Activated naive CD4-positive, alpha-beta T cell (primary cell): ENCODE data around the gene G3BP2.
A peak's percentile ranks its signal among the peaks of the same experiment; 100 is the strongest.
"Not testable (repeated sequence)": the region's sequence is repeated elsewhere in the genome, so short reads cannot be mapped to it uniquely, and the experiment has no call there.

Experiments used
- DNase-seq, 4 experiments: peaks; one replicate each; lab custom pipeline; 2025; lab: John Stamatoyannopoulos, UW

G3BP2 gene

DNA sequence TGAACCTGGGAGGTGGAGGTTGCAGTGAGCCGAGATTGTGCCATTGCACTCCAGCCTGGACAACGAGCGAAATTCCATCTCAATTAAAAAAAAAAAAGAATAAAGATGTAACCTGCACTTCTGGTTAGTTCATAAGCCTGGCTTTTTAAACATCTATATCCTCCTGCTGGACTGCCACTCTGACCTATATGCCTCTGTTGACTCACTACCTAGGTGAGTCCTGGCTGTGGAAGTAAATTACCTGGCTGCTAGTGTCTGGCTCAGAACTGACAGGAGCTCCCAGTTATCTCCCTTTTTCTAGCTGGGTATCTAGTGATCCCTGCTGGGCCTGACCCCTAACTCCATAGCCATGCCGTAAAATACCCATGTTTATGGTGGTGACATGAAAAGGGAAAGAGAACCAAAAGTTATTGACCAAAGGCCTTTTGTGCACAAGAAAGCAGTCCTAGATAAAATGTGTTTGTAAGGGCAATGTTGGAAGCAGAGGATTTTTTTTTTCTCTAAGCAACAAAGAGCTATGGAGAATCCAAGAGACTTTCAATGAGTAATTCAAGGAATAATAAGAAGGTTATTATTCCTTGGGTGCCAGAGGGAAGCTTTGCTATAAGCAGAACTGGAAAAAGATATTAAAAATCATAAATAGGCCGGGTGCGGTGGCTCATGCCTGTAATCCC is 10.4 kb upstream of the G3BP2 start:
- no peak for DNase-seq

DNA sequence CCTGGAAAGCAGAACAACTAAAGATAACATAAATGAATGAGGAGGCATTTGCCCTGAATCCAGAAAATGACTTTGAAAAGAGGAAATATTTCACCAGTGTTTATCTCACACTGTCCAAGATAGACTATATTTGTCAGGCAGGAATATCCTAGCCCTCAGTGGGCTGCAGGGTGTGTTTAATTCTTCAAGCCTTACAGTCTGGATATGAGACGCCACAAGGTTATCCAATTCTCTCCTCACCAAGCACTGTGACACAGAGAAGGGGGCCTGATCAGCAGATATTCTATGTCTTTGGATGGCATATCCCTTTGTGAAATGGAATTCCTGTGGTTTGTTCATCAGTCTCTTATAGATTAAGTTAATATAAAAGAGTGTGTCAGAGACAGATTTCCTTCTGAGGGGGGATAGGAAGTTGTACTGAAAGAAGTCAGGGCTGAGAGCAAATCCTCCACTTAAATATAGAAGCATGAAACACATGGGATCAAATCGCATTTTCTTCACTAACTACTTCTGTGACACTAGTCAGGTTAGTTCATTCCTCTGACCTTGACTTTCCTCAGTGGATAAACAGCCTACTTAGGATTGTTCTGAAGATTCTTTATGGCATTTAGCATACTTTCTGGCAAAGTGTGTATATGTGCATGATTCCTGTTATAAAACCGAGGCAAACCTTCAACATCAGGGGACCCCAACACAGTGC is 6.8 kb upstream of the G3BP2 start:
- no peak for DNase-seq

DNA sequence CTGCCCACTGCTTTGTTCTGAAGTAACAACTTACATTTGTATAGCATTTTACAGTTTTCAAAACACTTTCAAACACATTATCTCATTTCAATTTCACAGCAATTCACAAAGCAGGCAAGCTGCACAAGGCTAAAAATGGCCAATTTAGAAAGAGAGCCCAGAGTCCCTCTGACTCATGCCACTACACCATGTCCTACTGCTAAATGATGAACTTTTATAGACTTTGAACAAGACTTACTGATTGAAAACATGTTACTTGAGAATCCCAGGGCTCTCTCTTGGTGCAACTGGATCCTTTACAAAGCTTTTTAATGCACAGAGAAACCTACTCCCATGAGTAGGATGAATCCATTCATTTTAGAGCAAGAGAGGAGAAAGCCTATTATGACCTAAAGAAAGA is 5.8 kb upstream of the G3BP2 start:
- DNase-seq: no peak

DNA sequence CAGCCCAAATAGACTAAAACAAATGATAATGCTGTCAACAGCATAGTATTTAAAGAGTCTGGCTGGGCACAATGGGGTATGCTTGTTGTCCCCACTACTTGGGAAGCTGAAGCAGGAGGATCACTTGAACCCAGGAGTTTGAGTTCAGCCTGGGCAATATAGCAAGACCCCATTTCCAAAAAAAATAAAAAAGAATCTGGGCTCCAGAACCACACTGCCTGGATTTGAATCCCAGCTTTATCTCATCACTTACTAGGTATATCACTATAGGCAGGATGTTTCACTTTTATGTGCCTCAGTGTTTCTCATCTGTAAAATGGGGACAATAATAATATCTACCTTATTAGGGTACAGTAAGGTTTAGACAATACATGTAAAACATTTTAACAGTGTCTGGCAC is 5.3 kb upstream of the G3BP2 start:
- DNase-seq: no peak

DNA sequence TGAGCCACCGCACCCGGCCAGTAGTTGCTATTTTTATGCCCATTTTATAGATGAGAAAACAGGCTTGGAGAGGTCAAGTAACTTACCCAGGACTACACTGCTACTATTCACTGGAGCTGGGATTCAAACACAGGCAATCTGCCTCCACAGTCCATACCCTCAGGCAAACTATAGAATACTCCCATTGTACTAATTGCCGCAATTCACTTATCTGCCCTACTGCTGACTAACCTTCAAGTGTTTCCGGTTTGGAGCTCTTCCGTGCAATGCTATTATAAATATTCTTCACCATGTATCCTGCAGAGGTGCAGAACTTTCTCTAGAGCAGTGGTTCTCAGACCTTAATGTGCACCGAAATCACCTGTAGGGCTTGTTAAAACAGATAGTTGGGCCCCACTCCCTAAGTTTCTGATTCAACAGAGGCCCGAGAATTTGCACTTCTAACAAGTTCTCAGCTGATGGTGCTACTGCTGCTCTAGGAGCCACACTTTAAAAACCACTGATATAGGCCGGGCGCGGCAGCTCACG is 1.9 kb upstream of the G3BP2 start:
- DNase-seq: no peak

DNA sequence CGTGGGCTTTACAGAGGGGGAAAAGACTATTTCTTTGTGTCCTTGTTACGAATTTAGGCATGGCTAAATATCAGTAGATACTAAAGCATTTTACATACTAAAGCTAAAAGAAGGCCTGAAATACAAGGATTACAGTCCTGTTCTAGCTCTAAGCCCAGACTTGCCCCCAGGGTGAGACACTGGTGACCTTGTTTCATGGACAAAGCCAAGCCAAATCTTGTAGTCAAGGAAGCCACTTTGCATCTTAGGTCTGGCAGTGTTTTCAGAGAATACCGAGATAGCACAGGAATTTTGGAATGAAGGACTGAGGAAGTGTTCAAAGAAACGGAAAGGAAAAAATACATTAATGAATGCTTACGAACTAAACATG is 733 bp upstream of the G3BP2 start:
- DNase-seq: no peak

DNA sequence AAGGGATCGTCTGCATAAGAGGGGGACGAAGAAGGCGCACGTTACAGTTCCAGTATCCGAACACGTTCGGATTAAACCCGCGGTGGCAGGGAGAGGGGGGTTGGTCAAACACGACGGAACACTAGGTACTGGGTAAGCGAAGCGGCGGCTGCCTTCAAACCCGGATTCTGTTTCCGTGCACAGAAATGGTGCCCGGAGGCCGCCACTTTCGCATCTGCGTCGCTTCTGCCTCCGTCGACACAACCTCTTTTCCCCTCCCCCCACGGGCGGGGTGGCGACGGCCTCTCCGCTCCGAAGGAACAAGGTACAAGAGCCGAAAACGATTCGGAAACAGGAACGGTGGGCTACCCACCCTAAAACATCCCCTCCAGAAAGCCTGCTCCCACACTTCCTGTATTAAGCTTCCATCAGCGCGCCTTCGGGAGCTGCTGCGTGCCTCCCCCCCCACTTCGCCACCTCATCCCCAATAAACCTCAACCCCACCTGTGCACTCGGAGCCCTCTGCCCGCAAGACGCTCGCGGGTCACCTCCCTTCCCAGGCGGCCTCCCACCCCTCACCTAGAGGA is 667 bp downstream of the G3BP2 start:
- DNase-seq: peak; percentile 42 to 78 (median 66)

DNA sequence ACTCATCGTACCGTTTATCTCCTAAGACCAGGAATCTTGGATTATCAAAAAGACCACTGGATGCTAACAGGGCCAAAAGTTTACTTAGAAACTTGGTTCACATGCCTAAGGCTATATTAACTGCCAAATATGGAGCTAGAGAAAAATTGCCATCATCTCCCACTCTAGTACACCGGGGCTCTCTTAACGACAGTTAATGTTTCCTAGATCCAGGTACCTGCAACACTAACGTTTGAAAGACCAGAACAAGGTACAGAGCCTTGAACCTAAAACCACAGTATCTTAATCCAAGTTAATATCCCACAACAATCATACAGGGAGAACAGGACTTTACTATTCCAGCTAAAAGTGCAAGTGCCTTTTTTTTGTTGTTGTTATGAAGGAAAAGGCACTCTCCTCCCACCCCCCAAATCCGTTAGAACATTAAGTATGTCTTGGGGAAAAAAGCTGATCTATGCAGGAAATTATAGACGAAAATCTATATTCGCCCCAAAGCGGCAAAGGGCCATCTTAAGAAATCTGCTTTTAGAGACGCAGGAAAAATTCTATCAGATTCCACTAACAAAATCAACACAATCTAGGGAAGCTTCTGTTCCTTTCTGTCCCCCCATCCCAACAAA is 1.3 kb downstream of the G3BP2 start:
- no peak for DNase-seq

DNA sequence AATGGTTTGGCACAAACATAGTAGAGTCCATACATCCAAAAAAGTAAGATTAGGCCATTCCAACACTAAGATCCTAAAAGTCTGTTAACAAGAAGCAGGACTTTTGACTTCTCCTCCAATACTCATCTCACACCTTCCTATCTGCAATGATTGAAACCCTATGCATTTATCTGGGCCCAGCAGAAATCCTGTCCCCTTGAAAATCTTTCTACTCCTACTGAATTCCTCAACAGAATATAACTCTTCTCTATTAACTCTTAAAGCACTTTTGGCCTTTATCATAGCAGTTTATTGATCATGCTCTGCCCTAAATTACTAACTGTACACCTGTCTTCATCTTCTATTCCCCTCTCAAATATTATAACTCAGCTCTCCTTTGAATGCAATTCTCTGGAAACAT is 4.6 kb downstream of the G3BP2 start:
- DNase-seq: no peak

DNA sequence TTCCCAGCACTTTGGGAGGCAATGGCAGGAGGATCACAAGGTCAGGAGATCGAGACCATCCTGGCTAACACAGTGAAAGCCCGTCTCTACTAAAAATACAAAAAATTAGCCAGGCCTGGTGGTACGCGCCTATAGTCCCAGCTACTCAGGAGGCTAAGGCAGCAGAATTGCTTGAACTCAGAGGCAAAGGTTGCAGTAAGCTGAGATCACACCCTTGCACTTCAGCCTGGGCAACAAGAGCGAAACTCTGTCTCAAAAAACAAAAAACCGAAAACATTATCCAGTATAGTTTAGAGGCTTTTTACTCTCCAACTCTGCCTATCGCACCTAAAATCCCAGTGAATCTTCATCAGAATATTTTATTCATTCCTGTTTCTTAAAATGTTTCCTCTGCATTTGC is 5.6 kb downstream of the G3BP2 start:
- not testable (repeated sequence) for DNase-seq

DNA sequence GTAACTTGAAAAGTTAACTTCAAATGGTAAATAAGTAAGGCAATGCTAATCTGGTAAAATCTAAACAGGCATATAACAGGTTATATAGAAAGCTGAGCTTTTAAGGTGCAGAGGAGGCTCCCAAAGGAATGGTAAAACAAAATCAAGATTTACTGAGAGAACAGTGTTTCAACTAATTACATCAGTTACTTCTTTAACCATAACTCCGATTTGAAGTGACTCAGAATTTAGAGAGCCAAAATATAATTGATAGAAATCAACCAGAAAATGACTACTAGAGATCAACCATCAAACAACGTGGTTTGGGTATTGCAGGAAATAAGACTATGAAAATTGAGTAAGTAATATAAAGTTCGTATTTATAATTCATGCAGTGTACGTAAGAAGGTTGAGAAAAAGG is 6.9 kb downstream of the G3BP2 start:
- no peak for DNase-seq

DNA sequence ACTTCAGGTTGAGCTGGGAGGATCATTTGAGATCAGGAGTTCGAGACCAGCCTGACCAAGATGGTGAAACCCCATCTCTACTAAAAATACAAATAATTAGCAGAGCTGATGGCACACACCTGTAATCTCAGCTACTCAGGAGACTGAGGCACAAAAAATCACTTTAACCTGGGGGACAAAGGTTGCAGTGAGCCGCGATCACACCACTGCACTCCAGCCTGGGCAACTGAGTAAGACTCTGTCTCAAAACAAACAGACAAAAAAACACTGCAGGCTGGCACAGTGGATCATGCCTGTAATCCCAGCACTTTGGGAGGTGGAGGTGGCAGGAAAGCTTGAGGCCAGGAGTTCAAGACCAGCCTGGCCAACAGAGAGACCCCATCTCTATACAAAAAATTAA is 8.6 kb downstream of the G3BP2 start:
- DNase-seq: not testable (repeated sequence)

DNA sequence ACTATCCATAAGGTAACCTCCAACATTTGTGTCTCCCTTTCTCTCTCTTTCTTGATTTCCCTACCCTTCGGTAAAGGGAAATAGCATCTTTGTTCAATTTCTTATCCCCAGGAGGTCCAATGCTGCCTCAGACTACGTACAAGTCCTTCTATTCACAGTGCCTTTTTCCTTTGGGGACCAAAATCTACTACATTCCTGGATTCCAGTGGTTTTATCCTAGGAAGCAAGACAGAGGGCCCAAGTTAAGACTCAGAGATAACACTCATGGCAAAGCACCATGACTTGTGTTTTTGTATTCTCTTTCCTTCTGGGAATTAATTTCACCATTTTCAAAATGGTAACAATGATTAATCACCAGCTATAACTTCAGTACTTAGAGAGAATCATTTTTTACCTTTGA is 10.6 kb downstream of the G3BP2 start:
- DNase-seq: no peak

DNA sequence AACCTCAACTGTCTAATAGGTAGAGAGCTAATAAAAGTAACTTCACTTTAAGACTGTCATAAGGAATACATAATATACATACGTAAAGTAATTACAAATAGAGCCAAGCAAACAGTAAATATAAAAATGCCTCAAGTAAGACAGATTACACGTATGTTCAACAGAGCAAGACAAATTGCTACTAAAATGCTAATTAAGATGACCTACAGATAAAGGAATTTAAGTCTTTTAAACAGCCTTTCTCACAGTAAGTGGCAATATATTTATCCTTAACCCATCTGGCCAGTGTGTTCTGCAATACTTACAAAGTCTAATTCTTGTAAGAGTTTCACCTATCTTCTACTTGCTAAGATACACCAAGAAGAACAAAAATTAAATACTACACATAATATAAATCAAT is 12.7 kb downstream of the G3BP2 start:
- DNase-seq: no peak

DNA sequence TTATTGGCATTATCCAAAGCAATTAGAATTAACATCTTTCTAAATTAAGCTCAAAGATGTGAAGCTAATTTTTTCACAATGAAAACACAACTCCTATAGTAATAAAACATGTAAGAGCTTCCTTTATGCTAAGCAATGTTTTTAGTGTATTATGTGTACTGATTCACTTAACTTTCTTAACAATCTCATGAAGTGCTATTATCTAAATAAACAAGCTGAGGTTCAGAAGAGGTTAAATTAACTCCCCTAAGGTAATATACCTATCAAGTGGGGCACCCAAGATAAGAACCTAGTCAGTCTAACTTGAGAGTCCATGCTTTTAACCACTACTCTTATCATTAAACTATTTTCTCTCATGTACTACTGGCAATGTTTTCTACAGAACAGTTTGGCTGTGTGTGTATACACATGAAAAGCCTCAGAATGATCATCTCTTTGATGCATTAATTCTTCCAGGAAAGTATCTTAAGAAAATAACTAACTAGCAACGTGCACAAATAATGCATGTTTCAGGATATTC is 13.6 kb downstream of the G3BP2 start:
- DNase-seq: no peak

DNA sequence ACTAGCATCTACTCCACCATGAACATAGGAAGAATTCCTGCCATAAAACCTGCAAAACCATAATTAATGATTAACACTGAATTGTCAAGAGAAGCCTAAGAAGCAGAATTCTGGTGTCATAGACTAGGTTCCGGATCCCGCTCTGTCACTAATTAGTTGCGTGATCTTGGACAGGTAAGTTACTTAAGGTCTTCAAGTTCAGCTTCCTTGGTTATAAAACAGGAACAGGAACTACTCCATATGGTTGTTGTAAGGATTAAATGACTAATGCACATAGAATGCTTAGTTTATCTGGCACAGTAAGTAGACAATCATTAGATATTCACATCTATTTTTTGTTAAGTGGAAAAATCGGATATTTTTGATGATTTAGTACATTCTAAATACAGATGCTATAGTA is 14.3 kb downstream of the G3BP2 start:
- no peak for DNase-seq

DNA sequence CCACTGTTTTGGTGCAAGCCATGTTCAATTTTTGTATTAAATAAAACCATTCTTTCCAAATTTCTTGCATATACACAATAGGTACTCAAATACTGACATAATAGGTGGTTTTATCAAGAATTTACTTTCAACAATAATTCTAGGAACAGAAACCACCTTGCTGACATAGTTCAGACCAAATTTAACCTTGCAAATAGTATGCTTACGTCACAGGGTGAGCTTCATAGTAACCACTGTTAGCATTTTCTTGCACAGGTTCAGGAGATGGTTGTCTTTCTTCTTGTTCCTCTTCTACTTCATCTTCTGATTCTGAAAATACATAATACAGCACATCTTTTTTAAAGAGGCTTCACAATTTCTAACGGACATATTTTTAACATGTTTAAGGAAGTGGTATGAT is 17.6 kb downstream of the G3BP2 start:
- no peak for DNase-seq

DNA sequence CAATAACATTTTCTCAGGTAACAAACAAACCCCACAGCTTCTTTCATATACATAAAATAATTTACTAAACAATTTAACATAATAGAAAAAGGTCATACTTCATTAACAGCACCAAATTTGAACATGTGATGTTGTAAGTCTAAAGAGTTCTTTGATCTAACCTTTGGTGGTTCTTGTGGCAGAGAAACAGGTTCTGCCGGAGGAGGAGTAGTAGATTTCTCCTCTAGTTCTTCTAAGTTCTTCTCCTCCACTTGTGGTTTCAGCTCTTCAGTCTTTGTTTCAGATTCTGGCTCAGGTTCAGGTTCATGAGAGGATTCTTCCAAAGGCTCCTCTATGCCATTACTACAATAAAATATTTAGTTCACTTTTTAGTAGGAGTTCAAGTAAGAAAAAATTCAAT is 18.3 kb downstream of the G3BP2 start:
- DNase-seq: no peak

DNA sequence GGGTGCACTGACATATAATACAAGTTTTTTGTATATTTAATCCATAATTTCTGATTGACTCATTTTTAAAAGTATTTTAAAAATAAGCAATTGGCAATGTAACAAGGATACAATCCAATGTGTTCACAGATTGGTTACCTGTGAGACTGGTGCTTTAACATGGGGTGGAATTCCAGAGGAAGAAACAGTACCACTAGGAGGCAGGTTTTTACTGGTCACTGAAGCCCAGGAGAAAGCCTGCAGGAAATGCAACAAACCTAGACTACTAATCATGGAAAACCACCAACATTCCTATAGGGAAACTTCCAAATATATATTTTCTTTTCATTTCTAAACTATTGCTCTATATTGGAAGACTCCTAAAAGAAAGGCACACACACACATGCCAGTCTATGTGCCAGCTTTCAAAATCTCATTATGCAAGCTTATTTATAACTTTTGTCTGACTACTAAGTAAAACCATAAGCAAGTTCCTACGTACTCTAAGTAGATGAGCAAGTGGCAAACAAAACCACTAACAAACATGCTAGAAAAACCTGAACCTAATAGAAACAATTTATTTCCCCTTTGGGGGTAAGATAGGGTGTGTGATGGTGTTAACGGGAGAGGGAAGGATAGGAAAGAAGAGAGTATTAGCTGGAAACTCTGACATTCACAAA is 19.2 kb downstream of the G3BP2 start:
- no peak for DNase-seq

DNA sequence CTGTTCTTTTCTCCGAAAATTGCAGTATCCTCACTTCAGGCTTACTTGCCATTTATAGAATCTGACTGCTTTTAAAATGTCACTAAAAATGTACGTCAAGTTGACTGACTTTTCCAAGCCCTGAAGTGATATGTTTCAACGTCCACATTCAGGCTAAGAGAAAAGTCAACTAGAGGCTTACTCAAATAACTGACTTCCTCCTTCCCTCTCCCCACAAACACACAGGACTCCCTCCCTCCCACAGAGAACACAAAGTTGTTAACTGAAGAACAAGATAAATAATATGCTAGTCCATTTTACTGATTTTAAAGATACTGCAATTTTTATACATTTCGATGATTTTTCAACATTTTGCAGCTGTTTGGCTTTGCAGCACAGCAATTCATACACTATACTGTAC is 29.1 kb downstream of the G3BP2 start:
- DNase-seq: no peak

DNA sequence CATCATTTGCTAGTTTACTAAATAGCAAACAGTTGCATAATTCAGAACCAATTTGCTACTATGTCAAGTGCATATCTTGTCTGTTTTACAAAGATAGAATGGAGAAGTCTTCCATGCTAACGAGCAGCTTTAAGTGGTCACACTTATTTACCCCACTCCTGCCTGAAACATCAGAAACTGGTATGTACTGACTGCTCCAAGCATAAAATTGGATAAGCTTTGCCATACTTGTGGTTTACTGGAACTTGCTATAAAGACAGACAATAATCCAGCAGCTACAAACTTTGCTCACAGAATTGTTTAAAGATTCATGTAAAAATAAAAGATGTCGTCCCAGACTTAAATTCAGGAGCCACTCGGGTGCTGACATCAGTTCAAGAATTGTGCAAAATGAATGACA is 29.6 kb downstream of the G3BP2 start:
- DNase-seq: no peak

DNA sequence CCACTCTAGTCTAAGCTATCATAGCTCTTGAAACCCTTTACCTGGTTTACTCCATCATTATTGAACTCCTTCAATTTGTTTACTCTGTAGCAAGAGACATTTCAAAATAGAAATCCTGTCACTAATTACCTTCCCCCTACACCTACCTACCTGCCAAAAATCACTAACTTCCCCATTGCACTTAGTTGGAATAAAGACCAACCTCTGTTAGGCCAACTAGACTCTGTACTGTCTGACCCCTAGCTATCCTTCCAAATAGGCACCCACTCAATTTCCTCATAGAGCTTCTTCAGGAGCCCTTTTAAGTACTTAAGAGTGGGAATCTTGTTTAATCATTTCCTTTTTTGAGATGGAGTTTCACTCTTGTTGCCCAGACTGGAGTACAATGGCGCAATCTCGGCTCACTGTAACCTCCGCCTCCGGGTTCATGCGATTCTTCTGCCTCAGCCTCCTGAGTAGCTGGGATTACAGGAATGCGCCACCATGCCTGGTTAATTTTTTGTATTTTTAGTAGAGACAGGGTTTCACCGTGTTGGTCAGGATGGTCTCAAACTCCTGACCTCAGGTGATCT is 34.0 kb downstream of the G3BP2 start:
- no peak for DNase-seq
